K562 (cell line): ENCODE measurements around the gene SFI1.

ENCODE experiments used
- CLOCK ChIP-seq: fragments of 250-450 bp; sonication (Bioruptor Pico); IDR thresholded peaks from 2 replicates; pipeline ENCODE4 v1.4.0; 2020; ENCODE audit warnings: mild to moderate bottlenecking, moderate library complexity, borderline replicate concordance
- CREB3 ChIP-seq: fragments of 450-650 bp; conservative IDR thresholded peaks from 2 replicates; pipeline ENCODE4 v1.6.1; 2016; ENCODE audit warnings: missing genetic modification characterization, low read depth, mild to moderate bottlenecking, missing compliant biosample characterization, moderate library complexity
- CREB5 ChIP-seq: fragments of 250-450 bp; sonication (Bioruptor Pico); IDR thresholded peaks from 2 replicates; pipeline ENCODE4 v1.5.0; 2020; ENCODE audit warnings: mild to moderate bottlenecking
- CTCF ChIP-seq, 3 experiments: IDR thresholded peaks in 2 of 3; conservative IDR thresholded peaks in 1 of 3; 2 replicates each; pipeline ENCODE4 v1.5.1; 2011 to 2012; ENCODE audit warnings: low read length in 3 of 3, mild to moderate bottlenecking in 3 of 3, control low read depth in 2 of 3, improper control_type of control experiment in 1 of 3, inconsistent platforms in 1 of 3, low read depth in 1 of 3, mixed read lengths in 1 of 3, moderate library complexity in 1 of 3; ENCODE audit not compliant: insufficient read depth in 2 of 3
- EZH2 ChIP-seq: IDR thresholded peaks from 2 replicates; pipeline ENCODE4 v1.6.1; 2012; ENCODE audit warnings: low read depth, mild to moderate bottlenecking, inconsistent platforms, low read length, borderline replicate concordance
- FOXA3 ChIP-seq, 2 experiments: fragments of 450-650 bp in 1 of 2; sonication (generic) in 1 of 2; formaldehyde crosslinking; IDR thresholded peaks in 1 of 2; conservative IDR thresholded peaks in 1 of 2; 2 replicates each; pipeline versions ENCODE4 v1.4.0 to v1.8.0; 2020 to 2022; ENCODE audit warnings: mild to moderate bottlenecking in 2 of 2, missing genetic modification reagents in 1 of 2
- HNRNPUL1 ChIP-seq: fragments of 200-400 bp; formaldehyde crosslinking; IDR thresholded peaks from 2 replicates; pipeline ENCODE4 v1.6.1; 2017; ENCODE audit warnings: low read length
- MAFK ChIP-seq: IDR thresholded peaks from 2 replicates; pipeline ENCODE4 v1.6.1; 2011; ENCODE audit warnings: low read length, improper control_type of control experiment
- MLX ChIP-seq, 2 experiments: fragments of 450-650 bp in 1 of 2; sonication (generic) in 1 of 2; formaldehyde crosslinking; conservative IDR thresholded peaks; 2 replicates each; pipeline versions ENCODE4 v1.4.0 to v1.8.1; 2020 to 2022; ENCODE audit warnings: mild to moderate bottlenecking in 1 of 2, missing genetic modification reagents in 1 of 2
- NR3C1 ChIP-seq: sonication (generic); formaldehyde crosslinking; IDR thresholded peaks from 2 replicates; pipeline ENCODE4 v1.8.1; 2022; ENCODE audit warnings: missing genetic modification reagents
- STAG1 ChIP-seq: sonication (generic); formaldehyde crosslinking; IDR thresholded peaks from 2 replicates; pipeline ENCODE4 v1.5.0; 2020; ENCODE audit warnings: missing genetic modification reagents, borderline replicate concordance
- THAP12 ChIP-seq: fragments of 250-450 bp; sonication (Bioruptor Pico); IDR thresholded peaks from 2 replicates; pipeline ENCODE4 v1.9.0; 2021; ENCODE audit warnings: mild to moderate bottlenecking, inconsistent platforms
- ZC3H4 ChIP-seq: sonication (generic); formaldehyde crosslinking; IDR thresholded peaks from 2 replicates; pipeline ENCODE4 v1.9.0; 2021; ENCODE audit warnings: missing genetic modification reagents, borderline replicate concordance
- ZNF143 ChIP-seq: sonication (generic); formaldehyde crosslinking; IDR thresholded peaks from 2 replicates; pipeline ENCODE4 v1.9.0; 2022; ENCODE audit warnings: mild to moderate bottlenecking, missing genetic modification reagents

GRCh38 chr22:31631436-31631835 is 135.1 kb downstream of the SFI1 start:
- TF ChIP-seq THAP12 (CRISPR knock-in tag) (no peak), STAG1 (CRISPR knock-in tag) (no peak), EZH2 (no peak), CREB3 (tag) (no peak), CLOCK (CRISPR knock-in tag) (no peak), FOXA3 (CRISPR knock-in tag; conservative IDR thresholded peaks at IDR 0.05 in 1 of 2, IDR thresholded peaks at IDR 0.05 in 1 of 2) (no peak), MAFK (no peak), MLX (CRISPR knock-in tag; conservative IDR thresholded peaks at IDR 0.05) (no peak), NR3C1 (no peak), ZC3H4 (CRISPR knock-in tag) (no peak), CTCF (IDR thresholded peaks at IDR 0.05 in 2 of 3, conservative IDR thresholded peaks at IDR 0.05 in 1 of 3; ENCODE audit: insufficient read depth in 2 of 3, low read depth in 1 of 3, low read length in 3 of 3) (no peak), ZNF143 (CRISPR knock-in tag) (no peak), HNRNPUL1 (no peak), CREB5 (CRISPR knock-in tag) (no peak)
